ENCODE results near the gene EDDM13.
"Not testable (repeated sequence)": the region's sequence is repeated elsewhere in the genome, so short reads cannot be mapped to it uniquely, and the experiment has no call there.

Gene EDDM13

GRCh38 chr19:56321254-56321988 is 48.9 kb downstream of the EDDM13 start:
- DNase-seq (ENCODE audit: low spot score): no peak

DNA sequence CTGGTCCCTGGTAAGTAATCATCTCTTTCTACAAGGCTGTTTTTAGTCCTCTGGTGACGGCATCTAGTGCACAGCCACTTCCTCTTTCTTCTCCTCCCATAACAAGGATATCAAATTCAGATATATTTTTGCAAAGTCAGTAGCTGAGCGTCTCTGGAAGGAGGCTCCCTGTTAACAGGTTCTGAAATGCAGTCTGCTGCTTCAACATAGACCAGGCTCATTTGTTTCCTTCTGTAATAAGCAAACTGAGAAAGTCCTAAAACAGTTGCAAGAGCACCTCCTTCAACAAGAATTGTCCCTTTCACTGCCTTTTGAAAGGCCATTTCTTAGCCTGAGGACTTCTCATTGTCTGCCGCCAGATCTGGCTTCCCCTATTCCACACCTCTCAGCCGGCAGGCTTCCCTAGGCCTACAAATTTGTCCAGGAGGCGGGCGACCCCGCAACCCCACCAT is 49.5 kb downstream of the EDDM13 start:
- DNase-seq (ENCODE audit: low spot score): no peak

DNA sequence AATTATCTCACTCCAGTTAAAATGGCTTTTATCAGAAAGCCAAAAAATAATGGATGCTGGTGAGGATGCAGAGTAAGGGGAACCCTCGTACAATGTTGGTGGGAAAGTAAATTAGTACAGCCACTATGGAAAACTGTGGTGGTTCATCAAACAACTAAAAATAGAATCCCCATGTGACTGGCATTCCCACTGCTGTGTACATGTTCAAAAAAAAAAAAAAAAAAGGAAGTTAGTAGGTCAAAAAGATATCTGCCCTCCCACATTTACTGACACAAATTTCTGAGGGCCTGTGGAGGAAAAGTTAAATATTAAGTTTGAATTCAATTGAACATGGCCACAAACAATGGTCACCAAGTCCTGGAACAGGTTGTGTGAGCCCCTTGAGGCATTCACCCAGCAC is 51.9 kb downstream of the EDDM13 start:
- no peak for DNase-seq (ENCODE audit: low spot score)

- DNase-seq (ENCODE audit: low spot score): no peak
Measured at GRCh38 chr19:56332695-56333094, 60.1 kb downstream of the EDDM13 start.

DNA sequence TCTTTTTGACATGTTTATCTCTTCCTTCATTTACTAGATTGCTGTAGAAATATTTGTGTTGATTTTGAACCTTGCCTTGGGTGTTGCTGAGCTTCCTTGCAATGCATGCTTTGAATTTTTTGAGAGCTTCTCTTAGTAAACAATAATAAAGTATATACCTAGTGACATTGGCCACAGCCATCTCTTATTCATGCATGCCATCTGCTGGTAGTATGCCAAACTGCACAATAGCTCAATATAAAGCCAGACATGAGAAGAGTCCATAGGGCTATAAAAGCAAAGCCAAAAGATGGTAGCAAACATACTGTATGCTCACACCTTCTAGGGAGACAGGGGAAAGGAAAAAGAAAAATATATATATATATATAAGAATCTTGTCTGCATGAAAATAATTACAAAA is 61.0 kb downstream of the EDDM13 start:
- DNase-seq (ENCODE audit: low spot score): peak; percentile 72

DNA sequence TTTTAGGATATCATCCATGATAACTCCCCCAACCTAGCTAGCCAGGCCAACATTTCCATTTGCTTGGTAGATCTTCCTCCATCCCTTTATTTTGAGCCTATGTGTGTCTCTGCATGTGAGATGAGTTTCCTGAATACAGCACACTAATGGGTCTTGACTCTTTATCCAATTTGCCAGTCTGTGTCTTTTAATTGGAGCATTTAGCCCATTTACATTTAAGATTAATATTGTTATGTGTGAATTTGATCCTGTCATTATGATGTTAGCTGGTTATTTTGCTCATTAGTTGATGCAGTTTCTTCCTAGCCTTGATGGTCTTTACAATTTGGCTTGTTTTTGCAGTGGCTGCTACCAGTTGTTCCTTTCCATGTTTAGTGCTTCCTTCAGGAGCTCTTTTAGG is 62.8 kb downstream of the EDDM13 start:
- DNase-seq (ENCODE audit: low spot score): not testable (repeated sequence)

GRCh38 chr19:56337077-56337476 is 64.5 kb downstream of the EDDM13 start:
- DNase-seq (ENCODE audit: low spot score): not testable (repeated sequence)

DNA sequence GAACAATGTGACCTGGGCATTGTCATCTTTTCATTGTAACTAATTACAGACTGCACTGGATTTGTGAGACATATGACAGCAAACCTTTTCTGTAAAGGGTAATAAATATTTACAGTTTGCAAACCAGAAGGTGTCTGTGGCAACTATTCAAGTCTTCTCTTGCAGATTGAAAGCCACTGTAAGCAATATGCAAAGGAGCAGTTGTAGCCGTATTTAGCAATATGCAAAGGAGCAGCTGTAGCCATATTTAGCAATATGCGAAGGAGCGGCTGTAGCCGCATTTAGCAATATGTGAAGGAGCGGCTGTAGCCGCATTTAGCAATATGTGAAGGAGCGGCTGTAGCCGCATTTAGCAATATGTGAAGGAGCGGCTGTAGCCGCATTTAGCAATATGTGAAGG is 66.5 kb downstream of the EDDM13 start:
- not testable (repeated sequence) for DNase-seq (ENCODE audit: low spot score)

- no peak for DNase-seq (ENCODE audit: low spot score)
Measured at GRCh38 chr19:56341948-56342347, 69.4 kb downstream of the EDDM13 start.

GRCh38 chr19:56347163-56347778 is 74.7 kb downstream of the EDDM13 start:
- DNase-seq (ENCODE audit: low spot score): no peak

GRCh38 chr19:56348289-56348877 is 75.8 kb downstream of the EDDM13 start:
- peak; percentile 74 for DNase-seq (ENCODE audit: low spot score)

DNA sequence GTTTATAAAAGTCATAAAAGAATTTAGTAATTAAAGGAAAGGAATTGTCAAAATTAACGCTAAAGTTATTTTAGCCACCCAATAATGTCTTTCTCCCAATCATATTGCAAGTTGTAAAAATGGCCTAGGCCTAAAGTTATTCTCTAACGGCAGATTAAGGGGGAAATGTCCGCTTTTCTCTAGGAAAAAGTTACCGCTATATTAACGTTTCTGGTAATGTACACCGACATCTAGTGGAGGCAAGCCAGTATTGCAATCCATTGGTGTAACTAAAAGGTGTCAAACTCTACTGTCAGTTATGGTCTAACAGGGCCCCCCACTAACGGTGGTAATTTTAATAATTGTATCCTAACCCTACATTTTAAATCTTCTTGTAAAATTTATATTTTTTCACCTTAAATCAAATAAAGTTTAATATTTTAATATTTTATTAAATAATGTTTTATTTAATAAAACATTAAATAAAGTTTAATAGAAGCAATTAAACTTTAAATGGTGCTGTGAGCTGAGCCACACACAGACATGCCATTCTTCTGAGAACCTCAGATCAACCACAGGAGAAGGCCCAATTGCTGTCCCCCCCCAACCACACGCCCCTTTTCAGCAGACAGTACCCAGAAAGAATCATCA is 78.0 kb downstream of the EDDM13 start:
- DNase-seq (ENCODE audit: low spot score): peak; percentile 68

GRCh38 chr19:56351208-56351607 is 78.7 kb downstream of the EDDM13 start:
- DNase-seq (ENCODE audit: low spot score): no peak

DNA sequence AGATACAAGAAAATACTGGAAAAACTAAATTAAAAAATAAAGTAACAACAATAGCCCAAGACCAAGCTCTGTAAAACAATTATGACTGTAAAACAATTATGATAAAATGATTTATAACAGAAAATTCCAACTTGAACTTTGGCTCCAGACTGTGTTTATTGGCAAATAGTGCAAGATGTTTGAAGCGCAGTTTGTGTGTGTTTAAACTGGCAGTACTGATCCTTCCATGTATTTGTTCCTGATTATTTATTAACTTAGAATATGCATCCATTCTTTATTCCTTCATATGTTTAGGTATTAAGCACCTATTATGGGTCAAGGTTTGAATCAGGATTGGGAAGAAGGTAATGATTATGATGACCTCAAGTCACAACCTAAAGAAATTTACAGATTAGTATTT is 83.0 kb downstream of the EDDM13 start:
- no peak for DNase-seq (ENCODE audit: low spot score)

- peak; percentile 33 for DNase-seq (ENCODE audit: low spot score)
Measured at GRCh38 chr19:56356944-56357343, 84.4 kb downstream of the EDDM13 start.

All from RKO (cell line).